ENCODE results near the gene C1QL1.
"Not testable (repeated sequence)": the region's sequence is repeated elsewhere in the genome, so short reads cannot be mapped to it uniquely, and the experiment has no call there.

C1QL1 gene

DNA sequence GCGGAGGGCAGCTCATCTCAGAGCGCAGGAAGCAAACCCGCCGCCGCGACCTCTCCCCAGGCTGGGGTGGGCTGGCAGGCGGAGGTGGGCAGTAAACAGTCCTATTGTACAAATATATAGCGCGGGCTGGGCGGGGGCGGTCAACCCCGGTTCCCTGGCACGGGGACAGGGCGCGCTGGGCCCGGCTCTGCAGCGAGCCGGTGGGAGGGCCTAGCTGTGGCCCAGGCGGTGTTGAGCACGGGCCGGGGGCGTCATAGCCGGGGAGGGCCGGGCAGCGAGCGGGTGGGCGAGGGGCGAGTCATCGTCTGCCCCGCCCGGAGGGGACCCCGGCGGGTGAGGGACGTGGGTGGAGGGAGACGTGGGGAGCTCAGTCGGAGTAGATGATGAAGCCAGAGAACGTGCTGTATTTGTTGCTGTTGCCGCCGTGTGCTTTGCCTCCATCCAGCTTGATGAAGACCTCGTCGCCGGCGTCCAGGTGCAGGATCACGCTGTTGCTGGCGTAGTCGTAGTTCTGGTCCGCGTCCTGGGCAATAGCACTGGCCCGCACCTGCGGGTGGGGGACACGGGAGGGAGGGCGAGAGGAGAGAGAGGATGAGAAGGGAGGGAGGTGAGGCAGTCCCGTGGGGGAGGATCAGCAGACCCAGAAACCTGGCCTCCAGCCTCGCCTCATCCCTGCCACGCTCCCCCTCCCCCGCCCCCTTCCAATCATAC, 8.1 kb downstream of the C1QL1 start:
- no peak for DNase-seq

DNA sequence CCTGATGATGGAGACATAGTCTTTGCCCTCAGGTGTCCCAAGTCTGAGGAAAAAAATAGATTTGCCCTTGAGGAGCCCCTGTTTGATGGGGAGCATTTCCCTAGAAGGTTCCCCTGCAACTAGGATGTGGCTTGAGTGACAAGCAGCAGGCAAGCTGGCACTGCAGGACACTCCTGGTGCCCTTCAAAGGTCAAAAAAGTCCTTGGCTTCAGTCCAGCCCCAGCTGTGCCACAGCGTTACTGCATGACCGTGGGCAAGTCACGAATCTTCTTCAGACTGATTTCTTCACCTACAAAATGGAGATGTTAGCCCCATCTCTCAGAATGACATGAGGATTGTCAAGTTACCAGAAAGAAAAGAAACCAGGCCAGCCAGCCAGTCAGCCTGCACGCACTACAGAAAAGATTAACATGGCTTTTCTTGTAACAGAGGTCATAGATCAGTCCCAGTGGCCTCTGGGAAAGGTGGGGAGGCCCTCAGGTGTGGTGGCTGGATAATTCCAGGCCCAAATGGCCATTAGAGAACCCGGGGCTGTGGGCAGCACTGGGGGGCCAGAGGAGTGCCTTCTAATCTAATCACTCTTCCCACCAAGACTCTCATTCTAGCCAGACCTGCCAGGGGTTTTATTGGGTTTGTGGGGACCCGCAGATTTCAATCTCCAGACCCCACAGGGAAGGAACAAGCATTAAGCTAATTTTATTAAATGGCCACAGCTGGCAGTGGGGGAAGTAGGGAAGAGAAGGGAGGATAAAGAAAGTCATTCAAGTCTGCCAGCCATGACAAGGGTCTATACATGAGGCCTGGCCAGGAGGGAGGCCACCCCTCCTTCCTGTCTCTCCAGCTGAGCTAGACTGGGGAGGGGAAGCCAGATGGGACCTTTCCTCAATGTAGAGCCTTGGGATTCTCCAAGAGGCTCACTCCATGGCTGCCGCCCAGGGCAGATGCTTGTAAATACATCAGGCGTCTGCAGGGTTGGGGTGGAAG, 10.8 kb downstream of the C1QL1 start:
- DNase-seq = no peak

GRCh38 chr17:44955674-44956425, 12.3 kb downstream of the C1QL1 start:
- no peak for DNase-seq

- no peak for DNase-seq
Observed at GRCh38 chr17:44952946-44953475, 15.1 kb downstream of the C1QL1 start.

DNA sequence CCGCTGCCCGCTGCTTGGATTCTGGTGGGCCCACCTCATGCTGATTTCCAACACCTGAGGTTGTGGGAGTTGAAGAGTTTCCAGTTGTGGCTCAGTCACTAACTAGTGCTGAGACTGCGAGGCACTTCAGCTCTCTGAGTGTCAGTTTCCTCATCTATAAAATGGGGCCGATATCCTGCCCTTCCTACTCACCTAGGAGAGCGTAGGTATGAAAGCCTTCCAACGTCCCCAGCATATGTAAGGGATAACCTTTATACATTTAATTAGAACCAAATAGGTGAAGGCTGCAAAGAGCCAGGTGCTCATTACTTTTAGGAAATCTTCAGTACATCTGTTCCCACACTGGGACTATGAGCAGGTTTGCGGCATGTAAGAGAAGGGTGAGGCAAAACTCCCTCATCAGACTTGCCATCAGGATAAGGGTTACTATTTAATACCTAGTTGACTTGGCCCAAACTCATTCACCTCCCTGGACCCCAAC, 19.7 kb downstream of the C1QL1 start:
- DNase-seq = no peak

DNA sequence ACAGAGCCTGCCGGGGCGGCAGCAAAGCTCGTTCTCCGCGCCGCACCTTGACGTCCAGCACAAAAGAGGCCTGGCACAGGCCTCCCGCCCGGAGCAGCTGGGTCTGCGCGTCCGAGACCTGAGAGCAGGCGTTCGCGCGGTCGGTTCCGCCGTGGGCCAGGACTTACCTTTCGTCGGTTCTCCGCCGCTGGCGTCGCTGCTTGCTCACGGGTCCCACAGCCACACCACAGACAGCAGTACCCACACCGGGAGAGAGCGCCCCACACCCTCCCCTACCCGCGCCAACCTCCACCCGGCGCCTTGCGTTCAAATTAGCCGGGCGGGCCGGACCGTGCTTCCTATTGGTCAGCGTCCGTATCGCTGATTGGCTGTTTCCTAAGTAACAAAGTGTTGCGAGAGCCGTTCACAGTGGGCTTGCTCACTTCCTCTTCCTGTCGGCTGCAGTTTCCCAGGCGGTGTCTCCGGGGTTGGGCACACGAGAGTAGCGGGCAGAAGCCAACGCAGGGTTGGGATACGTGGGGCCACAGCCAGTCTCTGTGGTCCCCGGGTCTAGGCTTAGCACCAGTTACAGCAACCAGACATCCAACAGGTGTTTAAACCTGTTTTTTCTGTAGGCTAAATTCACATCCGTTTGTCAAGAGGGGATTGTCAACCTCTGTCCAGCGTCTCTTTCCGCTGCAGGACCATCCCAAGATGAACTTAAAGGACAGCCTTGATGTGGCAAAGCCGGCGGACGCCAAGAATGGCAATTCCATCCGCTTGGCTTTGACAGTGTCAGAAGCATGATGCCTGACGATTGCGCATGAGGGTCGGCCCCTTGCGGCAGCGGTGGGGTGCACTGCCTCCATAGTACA, 20.4 kb downstream of the C1QL1 start, which contains the start of gene KIF18B:
Gene KIF18B (minus strand): TSS at position 313 of the 854 bp plus-strand sequence. CDS start 11,429 bp downstream, outside the sequence.
- peak; percentile 85 for DNase-seq

GRCh38 chr17:44945652-44946051, 22.5 kb downstream of the C1QL1 start:
- DNase-seq = not testable (repeated sequence)

DNA sequence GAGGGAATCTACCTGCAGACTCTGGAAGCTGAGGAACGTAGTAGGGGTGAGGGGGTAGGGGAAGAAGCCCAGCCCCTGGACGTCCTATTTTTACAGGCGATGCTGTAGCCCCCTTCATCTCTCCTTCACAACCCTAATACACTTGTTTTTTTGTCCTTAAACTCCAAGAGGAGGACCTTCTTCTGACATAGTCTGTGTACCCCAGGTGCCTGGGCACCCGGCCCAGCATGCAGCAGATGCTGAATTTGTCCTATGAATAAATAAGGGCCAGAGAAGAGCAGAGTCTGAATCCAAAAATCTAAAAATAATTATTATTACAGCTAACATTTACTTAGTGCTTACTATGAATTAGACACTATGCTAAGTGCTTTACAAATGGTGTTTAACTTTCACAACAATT, 25.6 kb downstream of the C1QL1 start:
- DNase-seq = no peak

DNA sequence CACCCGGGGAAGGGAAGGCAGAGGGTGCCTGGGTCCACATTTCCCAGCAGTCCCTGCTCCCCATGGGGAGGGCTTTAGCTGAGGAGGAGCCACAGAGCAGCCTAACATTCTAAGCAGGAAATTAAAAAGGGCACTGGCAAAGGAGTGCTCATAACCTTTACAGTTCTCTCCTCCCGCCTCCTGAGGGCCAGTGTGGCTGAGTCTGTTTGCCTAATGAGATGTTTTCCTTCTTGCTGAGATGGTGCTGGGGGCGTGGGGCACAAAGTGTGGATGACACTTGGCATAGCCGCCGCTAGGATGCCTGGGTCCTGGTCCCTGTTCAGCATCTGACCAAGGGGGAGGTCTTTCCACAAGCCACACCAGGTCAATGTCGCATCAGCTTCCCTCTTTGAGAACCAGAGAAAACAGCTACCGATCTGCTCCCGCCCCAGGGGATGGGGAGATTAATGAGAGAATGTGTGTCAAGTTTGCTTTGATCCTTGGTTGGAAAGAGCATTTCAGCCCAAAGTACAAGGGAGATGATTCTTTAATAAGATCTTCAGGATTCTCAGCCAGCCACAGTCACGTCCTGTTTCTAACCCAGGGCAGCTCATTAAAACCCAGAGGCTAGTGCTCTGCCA, 26.3 kb downstream of the C1QL1 start:
- DNase-seq = no peak

- DNase-seq = no peak
Observed at GRCh38 chr17:44940768-44941167, 27.3 kb downstream of the C1QL1 start.

GRCh38 chr17:44940317-44940716, 27.8 kb downstream of the C1QL1 start:
- no peak for DNase-seq

DNA sequence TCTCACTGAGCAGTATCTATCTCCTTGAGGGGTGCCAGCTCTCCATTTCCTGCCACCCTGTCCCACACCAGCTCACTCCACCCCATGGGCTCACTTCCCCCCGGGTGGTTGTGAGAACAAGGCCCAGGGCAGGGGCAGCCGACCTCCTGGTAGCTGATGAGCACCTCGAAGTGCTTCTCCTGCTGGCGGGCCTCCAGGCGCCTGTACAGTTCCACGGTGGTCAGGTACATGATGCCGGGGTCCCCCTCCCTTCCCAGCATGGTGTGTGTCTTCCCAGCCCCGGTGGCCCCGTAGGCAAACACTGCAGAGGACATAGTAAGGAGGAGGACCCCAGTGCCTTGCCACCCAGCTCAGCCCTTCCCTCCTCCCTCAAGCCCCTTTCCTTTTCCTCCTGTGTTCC, 33.0 kb downstream of the C1QL1 start:
- DNase-seq = no peak

GRCh38 chr17:44934745-44935105, 33.4 kb downstream of the C1QL1 start:
- DNase-seq = no peak

- DNase-seq = no peak
Observed at GRCh38 chr17:44933824-44934744, 34.0 kb downstream of the C1QL1 start.

DNA sequence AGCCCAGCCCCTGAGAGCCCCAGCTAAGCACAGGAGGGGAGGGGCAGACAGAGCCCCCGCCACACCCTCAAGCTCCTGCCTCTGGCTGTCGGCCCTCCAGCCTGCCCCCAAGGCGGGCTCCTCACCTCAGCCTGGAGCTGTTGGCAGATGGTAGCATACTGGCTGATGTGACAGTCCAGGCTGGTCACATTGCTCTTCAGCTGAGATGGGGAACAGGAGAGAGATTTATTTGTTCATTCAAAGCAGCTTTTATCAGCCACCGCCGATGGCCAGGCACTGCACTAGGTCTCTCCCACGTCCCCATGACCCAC, 35.4 kb downstream of the C1QL1 start:
- no peak for DNase-seq

DNA sequence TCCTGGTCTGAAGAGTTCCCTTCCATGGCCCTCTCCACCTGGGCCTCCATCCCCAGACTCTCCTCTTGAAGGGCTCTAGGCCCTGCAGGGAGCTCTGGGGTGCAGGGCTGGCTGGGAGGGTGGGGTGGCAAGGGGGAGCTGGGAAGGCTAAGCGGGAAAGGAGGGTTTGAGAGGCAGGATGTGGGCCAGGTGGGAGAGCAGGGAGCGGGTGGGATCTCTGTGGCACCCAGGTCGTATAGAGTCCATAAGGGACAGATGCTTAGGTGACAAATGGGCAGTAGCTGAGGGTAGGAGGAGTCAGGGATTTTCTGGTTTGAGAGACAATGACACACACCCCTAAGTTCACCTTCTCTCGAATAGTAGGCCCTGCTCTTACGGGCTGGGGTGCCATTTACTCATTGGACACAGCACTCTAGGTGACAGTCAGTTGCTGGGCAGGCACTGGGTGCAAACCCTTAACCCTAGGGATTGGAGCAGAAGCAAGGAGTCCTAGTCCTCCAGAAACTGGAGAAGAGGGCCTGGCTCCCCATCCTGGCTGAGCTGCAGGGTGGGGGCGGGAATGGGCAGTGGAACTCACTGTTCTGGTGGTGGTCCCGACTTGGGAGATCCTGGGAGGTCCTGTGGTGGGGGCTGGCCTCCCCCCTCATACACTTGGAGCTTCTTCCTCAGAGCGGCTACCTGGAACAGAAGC, 35.9 kb downstream of the C1QL1 start:
- DNase-seq = no peak

- no peak for DNase-seq
Observed at GRCh38 chr17:44931376-44931775, 36.7 kb downstream of the C1QL1 start.

DNA sequence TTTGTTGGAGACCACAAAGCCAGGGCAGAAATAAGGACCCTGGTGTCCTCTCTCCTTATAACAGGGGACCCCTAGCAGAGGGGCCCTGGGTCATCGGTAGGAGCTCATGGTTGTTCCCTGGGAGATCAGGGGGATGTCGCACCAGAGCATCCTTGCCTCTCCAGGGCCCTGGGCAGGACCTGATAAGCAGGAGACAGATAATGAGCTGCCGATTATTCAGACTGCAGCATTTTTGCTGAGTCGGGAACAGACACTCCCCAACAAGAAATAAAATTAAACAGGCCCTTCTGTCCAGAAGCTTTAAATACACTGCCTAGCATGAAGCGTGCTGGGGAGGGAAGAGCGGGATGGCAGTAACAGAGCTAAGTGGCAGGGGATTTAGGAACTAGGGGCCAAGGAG, 37.4 kb downstream of the C1QL1 start:
- DNase-seq = no peak

DNA sequence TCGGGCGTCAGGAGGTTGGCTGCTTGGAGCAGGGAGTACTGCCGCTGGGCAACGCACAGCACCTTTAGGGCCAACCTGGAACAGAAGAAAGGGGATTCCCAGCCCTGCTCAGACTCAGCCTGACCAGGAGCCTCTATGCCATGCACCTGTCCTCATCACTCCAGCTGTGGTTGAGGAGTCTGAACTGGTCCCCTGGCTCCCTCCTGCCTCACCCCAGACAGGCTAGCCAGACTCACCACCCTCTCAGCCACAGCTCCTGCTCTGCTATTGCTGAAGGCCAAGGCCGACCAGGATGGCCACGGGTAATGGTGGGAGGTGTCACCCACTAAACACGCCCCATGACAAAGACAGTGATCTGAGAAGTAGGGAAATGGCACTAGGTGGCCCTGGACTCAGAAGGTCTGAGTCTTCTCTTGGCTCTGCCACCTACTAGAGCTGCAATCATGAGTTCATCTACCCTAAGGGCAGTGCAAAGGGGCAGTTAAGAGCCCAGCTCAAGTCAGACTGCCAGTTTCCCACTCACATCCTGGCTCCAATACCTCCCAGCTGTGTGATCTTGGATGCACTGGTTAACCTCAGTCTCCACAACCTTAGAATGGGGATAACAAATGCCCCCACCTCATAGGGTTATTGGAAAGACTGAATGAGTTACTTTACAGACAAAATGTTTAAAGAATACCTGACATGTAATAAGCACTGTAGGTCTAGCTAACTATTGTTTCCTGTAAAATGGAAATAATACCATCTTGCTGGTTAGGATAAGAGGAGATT, 39.0 kb downstream of the C1QL1 start:
- no peak for DNase-seq
